Upper lobe of left lung (tissue), 6 donors: Measurements from ENCODE around the gene ANO2. TPM values are rescaled to one million over a fixed set of nuclear protein-coding genes. Genes with fewer than 3 reads are reported as not detected.

Source experiments
- ATAC-seq, 2 donors: fragments of 200-7000 bp; cut with Tn5 transposase; one replicate each; pipeline ENCODE4 v1.9.1; 2022; ENCODE audit warnings: mild to moderate bottlenecking in 2 of 2, moderate library complexity in 2 of 2; ENCODE audit not compliant: low FRiP score in 2 of 2
- DNase-seq, 2 donors: peaks; one replicate each; pipeline ENCODE4 v3.0.0-alpha.2; 2019 to 2020
- H3K27ac ChIP-seq, 4 donors: fragments of 200-600 bp; sonication (generic); one replicate each; pipeline ENCODE4 v1.5.1; 2016 to 2019
- H3K27me3 ChIP-seq, 4 donors: fragments of 200-600 bp; sonication (generic); one replicate each; pipeline ENCODE4 v1.5.1; 2017 to 2019
- H3K36me3 ChIP-seq, 4 donors: fragments of 200-600 bp; sonication (generic); one replicate each; pipeline ENCODE4 v1.5.1; 2016 to 2019
- H3K4me1 ChIP-seq, 4 donors: fragments of 200-600 bp; sonication (generic); one replicate each; pipeline ENCODE4 v1.5.1; 2018 to 2019
- H3K4me3 ChIP-seq, 4 donors: fragments of 200-600 bp; sonication (generic); one replicate each; pipeline ENCODE4 v1.5.1; 2017 to 2019; ENCODE audit warnings: mild to moderate bottlenecking in 2 of 4, moderate library complexity in 1 of 4
- H3K9me3 ChIP-seq, 4 donors: fragments of 200-600 bp; sonication (generic); one replicate each; pipeline ENCODE4 v1.5.1; 2018 to 2019
- CTCF ChIP-seq, 6 experiments: fragments of 450-650 bp in 4 of 6; fragments of 200-600 bp in 2 of 6; sonication (generic) in 2 of 6; IDR thresholded peaks; one replicate each; pipeline ENCODE4 v1.5.1; 2016 to 2019; ENCODE audit warnings: antibody characterized with exemption in 6 of 6
- EP300 ChIP-seq, 4 donors: sonication (generic); formaldehyde crosslinking; IDR thresholded peaks; one replicate each; pipeline ENCODE4 v1.5.1; 2017; ENCODE audit warnings: antibody characterized with exemption in 4 of 4, control low read depth in 2 of 4
- POLR2A ChIP-seq, 4 donors: fragments of 450-650 bp; IDR thresholded peaks; one replicate each; pipeline ENCODE4 v1.5.1; 2016 to 2017; ENCODE audit warnings: antibody characterized with exemption in 4 of 4, mild to moderate bottlenecking in 2 of 4
- POLR2AphosphoS5 ChIP-seq, 2 donors: sonication (generic); formaldehyde crosslinking; IDR thresholded peaks; one replicate each; pipeline ENCODE4 v1.5.1; 2017; ENCODE audit warnings: antibody characterized with exemption in 2 of 2
- WGBS, 2 donors: methylation state at CpG; one replicate each; pipeline ENCODE4 v1.1.5; 2017 to 2018; 5-methylcytosine and 5-hydroxymethylcytosine counted together
- total RNA-seq, 6 donors: library from RNA; depleted of rRNA in 4 of 6; stranded (reverse); fragments of >200 nt in 4 of 6; gene quantifications; one replicate each; pipeline versions ENCODE4 v1.1.0 to v1.2.1, GENCODE V29; 2016 to 2021
- donor health status: DM: no; HTN: no; CAD: no; lungs with moderate emphysema.
- donor health status: DM: no; HTN: yes; CAD: no; lungs with severe emphysema.

ANO2 gene
- total RNA-seq, 6 donors from 2014 or later, result 4.4 to 78.6 (median 17.5) TPM

- WGBS, 2 donors, result 62 to 64% methylated on average over 4 of the region's 4 CpGs
- ATAC-seq, result no peak
- no peaks in the 10 kb centered on the region for H3K9me3 ChIP-seq
- DNase-seq, result no peak
- no peak overlapping the region for H3K27ac ChIP-seq
- no peaks in the 10 kb centered on the region for H3K27me3 ChIP-seq
- H3K36me3 ChIP-seq, result peaks cover 0 to 4% (median 0%) of the 10 kb centered on the region in 4 donors
- no peak for TF ChIP-seq EP300 (IDR thresholded peaks at IDR 0.05)
- TF ChIP-seq CTCF (IDR thresholded peaks at IDR 0.05), result no peak
- no peak overlapping the region for H3K4me3 ChIP-seq
- no peaks in the 10 kb centered on the region for H3K4me1 ChIP-seq
Observed at GRCh38 chr12:5637698-5638097, 307.4 kb downstream of the ANO2 start.

GRCh38 chr12:5636907-5637306 lies 308.2 kb downstream of the ANO2 start:
- no peak overlapping the region for H3K27ac ChIP-seq
- no peak for ATAC-seq
- WGBS, 2 donors, result 70 to 75% methylated on average over 4 of the region's 4 CpGs
- no peaks in the 10 kb centered on the region for H3K4me1 ChIP-seq
- H3K27me3 ChIP-seq, result no peaks in the 10 kb centered on the region
- H3K36me3 ChIP-seq, result peaks cover 0 to 4% (median 0%) of the 10 kb centered on the region in 4 donors
- no peaks in the 10 kb centered on the region for H3K9me3 ChIP-seq
- no peak overlapping the region for H3K4me3 ChIP-seq
- no peak for DNase-seq
- no peak for TF ChIP-seq EP300 (IDR thresholded peaks at IDR 0.05)
- no peak for TF ChIP-seq POLR2A (IDR thresholded peaks at IDR 0.05)
- no peak for TF ChIP-seq POLR2AphosphoS5 (IDR thresholded peaks at IDR 0.05)
- TF ChIP-seq CTCF (IDR thresholded peaks at IDR 0.05), result no peak

GRCh38 chr12:5633106-5633505 lies 312.0 kb downstream of the ANO2 start:
- H3K4me1 ChIP-seq, result no peaks in the 10 kb centered on the region
- no peaks in the 10 kb centered on the region for H3K9me3 ChIP-seq
- no peaks in the 10 kb centered on the region for H3K27me3 ChIP-seq
- H3K4me3 ChIP-seq, result no peak overlapping the region
- H3K27ac ChIP-seq, result no peak overlapping the region
- WGBS, 2 donors, result 70 to 79% methylated on average over 3 of the region's 3 CpGs
- DNase-seq, result no peak
- TF ChIP-seq POLR2AphosphoS5 (IDR thresholded peaks at IDR 0.05) (no peak), CTCF (IDR thresholded peaks at IDR 0.05) (no peak), POLR2A (IDR thresholded peaks at IDR 0.05) (no peak), EP300 (IDR thresholded peaks at IDR 0.05) (no peak)
- H3K36me3 ChIP-seq, result peaks cover 0 to 10% (median 0%) of the 10 kb centered on the region in 4 donors
- ATAC-seq, result no peak

GRCh38 chr12:5632453-5632852 lies 312.6 kb downstream of the ANO2 start:
- DNase-seq (no peak), ATAC-seq (no peak)
- no peaks in the 10 kb centered on the region for H3K4me1 ChIP-seq
- H3K27me3 ChIP-seq, result no peaks in the 10 kb centered on the region
- H3K27ac ChIP-seq, result no peak overlapping the region
- 88 to 90% methylated on average over 2 of the region's 2 CpGs for WGBS, 2 donors
- H3K36me3 ChIP-seq, result peaks cover 0 to 10% (median 0%) of the 10 kb centered on the region in 4 donors
- H3K4me3 ChIP-seq, result no peak overlapping the region
- TF ChIP-seq CTCF (IDR thresholded peaks at IDR 0.05) (no peak), POLR2AphosphoS5 (IDR thresholded peaks at IDR 0.05) (no peak), POLR2A (IDR thresholded peaks at IDR 0.05) (no peak), EP300 (IDR thresholded peaks at IDR 0.05) (no peak)
- H3K9me3 ChIP-seq, result no peaks in the 10 kb centered on the region

- WGBS, 2 donors, result 78 to 81% methylated on average over 5 of the region's 5 CpGs
- no peak for TF ChIP-seq EP300 (IDR thresholded peaks at IDR 0.05)
- TF ChIP-seq CTCF (IDR thresholded peaks at IDR 0.05), result no peak
- TF ChIP-seq POLR2AphosphoS5 (IDR thresholded peaks at IDR 0.05), result no peak
- TF ChIP-seq POLR2A (IDR thresholded peaks at IDR 0.05), result no peak
- H3K9me3 ChIP-seq, result no peaks in the 10 kb centered on the region
Observed at GRCh38 chr12:5631497-5631896, 313.6 kb downstream of the ANO2 start.

More at GRCh38 chr12:5631497-5631896, 313.6 kb downstream of the ANO2 start:
- no peak for ATAC-seq
- DNase-seq, result no peak
- H3K4me3 ChIP-seq, result no peak overlapping the region
- H3K4me1 ChIP-seq, result peaks cover 0 to 3% (median 0%) of the 10 kb centered on the region in 4 donors
- no peaks in the 10 kb centered on the region for H3K27me3 ChIP-seq
- no peak overlapping the region for H3K27ac ChIP-seq
- H3K36me3 ChIP-seq, result peaks cover 0 to 10% (median 0%) of the 10 kb centered on the region in 4 donors
